CD14-positive monocyte (primary cell): ENCODE results near the gene HMGN3. TPM values are rescaled to one million over a fixed set of nuclear protein-coding genes. Genes with fewer than 3 reads are reported as not detected.

Experiments
- DNase-seq, 3 donors: peaks; one replicate each; pipeline ENCODE4 v3.0.0-alpha.2; 2011 to 2022
- H2AFZ ChIP-seq: 2 replicates; pipeline ENCODE4 v1.6.0; 2012; ENCODE audit warnings: mild to moderate bottlenecking, low read depth, low read length, inconsistent platforms; ENCODE audit not compliant: insufficient read depth, poor library complexity, severe bottlenecking
- H3K27ac ChIP-seq, 2 donors: 1 replicate in 1 of 2; 2 replicates in 1 of 2; pipeline ENCODE4 v1.5.1; 2012 to 2013; ENCODE audit warnings: low read length in 2 of 2, control low read depth in 1 of 2, inconsistent platforms in 1 of 2, low read depth in 1 of 2, mild to moderate bottlenecking in 1 of 2
- H3K27me3 ChIP-seq, 2 donors: one replicate each; pipeline versions ENCODE4 v1.6.0 to v1.6.1; 2011 to 2013; ENCODE audit warnings: low read length in 2 of 2; ENCODE audit not compliant: control insufficient read depth in 2 of 2, insufficient read depth in 2 of 2
- H3K36me3 ChIP-seq, 2 donors: replicated peaks in 1 of 2; 1 replicate in 1 of 2; 2 replicates in 1 of 2; pipeline versions ENCODE4 v1.5.1 to v1.6.1; 2012 to 2013; ENCODE audit warnings: low read length in 2 of 2, control low read depth in 1 of 2, inconsistent platforms in 1 of 2, mild to moderate bottlenecking in 1 of 2; ENCODE audit not compliant: insufficient read depth in 2 of 2, control insufficient read depth in 1 of 2
- H3K4me1 ChIP-seq, 2 donors: 1 replicate in 1 of 2; 2 replicates in 1 of 2; pipeline versions ENCODE4 v1.5.1 to v1.6.1; 2012 to 2013; ENCODE audit warnings: low read length in 2 of 2, control low read depth in 1 of 2, inconsistent platforms in 1 of 2, mild to moderate bottlenecking in 1 of 2, moderate library complexity in 1 of 2; ENCODE audit not compliant: insufficient read depth in 2 of 2, control insufficient read depth in 1 of 2
- H3K4me2 ChIP-seq: replicated peaks from 2 replicates; pipeline ENCODE3; 2012; ENCODE audit warnings: low read length, moderate library complexity, mild to moderate bottlenecking; ENCODE audit not compliant: poor library complexity, severe bottlenecking; ENCODE audit errors: extremely low read depth
- H3K4me3 ChIP-seq, 3 experiments: fragments of 200-600 bp in 1 of 3; sonication (generic) in 1 of 3; replicated peaks in 1 of 3; 1 replicate in 2 of 3; 2 replicates in 1 of 3; pipeline ENCODE4 v1.5.1; 2011 to 2013; ENCODE audit warnings: low read length in 3 of 3, mild to moderate bottlenecking in 3 of 3, control low read depth in 2 of 3, low read depth in 2 of 3, inconsistent platforms in 1 of 3, moderate library complexity in 1 of 3
- H3K79me2 ChIP-seq: 2 replicates; pipeline ENCODE4 v1.6.0; 2012; ENCODE audit warnings: mild to moderate bottlenecking, control low read depth, inconsistent platforms, low read length, moderate library complexity; ENCODE audit not compliant: insufficient read depth
- H3K9ac ChIP-seq: 2 replicates; pipeline ENCODE4 v1.6.0; 2017; ENCODE audit warnings: low read length, mild to moderate bottlenecking; ENCODE audit not compliant: insufficient read depth, poor library complexity, severe bottlenecking
- H3K9me3 ChIP-seq, 2 donors: replicated peaks in 1 of 2; 1 replicate in 1 of 2; 2 replicates in 1 of 2; pipeline versions ENCODE4 v1.5.1 to v1.6.1; 2012 to 2013; ENCODE audit warnings: low read length in 2 of 2, control low read depth in 1 of 2; ENCODE audit not compliant: control insufficient read depth in 1 of 2, insufficient read depth in 1 of 2
- H4K20me1 ChIP-seq: 2 replicates; pipeline ENCODE4 v1.6.0; 2012; ENCODE audit warnings: mild to moderate bottlenecking, low read length, control low read depth, moderate library complexity; ENCODE audit not compliant: insufficient read depth
- H3K27ac Mint-ChIP-seq, 7 donors: one replicate each; pipeline ENCODE4 v1.8.0; 2020; ENCODE audit warnings: mild to moderate bottlenecking in 7 of 7, mixed read lengths in 7 of 7, moderate library complexity in 6 of 7, inconsistent platforms in 2 of 7
- H3K27me3 Mint-ChIP-seq, 3 donors: one replicate each; pipeline ENCODE4 v1.8.0; 2021 to 2022; ENCODE audit warnings: low read depth in 3 of 3, mild to moderate bottlenecking in 3 of 3, mixed read lengths in 3 of 3, moderate library complexity in 3 of 3, inconsistent platforms in 1 of 3
- H3K36me3 Mint-ChIP-seq, 2 donors: one replicate each; pipeline ENCODE4 v1.8.0; 2020; ENCODE audit warnings: mixed read lengths in 2 of 2, inconsistent platforms in 1 of 2, mild to moderate bottlenecking in 1 of 2
- H3K4me1 Mint-ChIP-seq: one replicate; pipeline ENCODE4 v1.8.0; 2020; ENCODE audit warnings: mild to moderate bottlenecking, mixed read lengths
- H3K4me3 Mint-ChIP-seq, 2 donors: one replicate each; pipeline ENCODE4 v1.8.0; 2020; ENCODE audit warnings: mild to moderate bottlenecking in 2 of 2, mixed read lengths in 2 of 2, moderate library complexity in 1 of 2
- H3K9me3 Mint-ChIP-seq, 7 donors: one replicate each; pipeline ENCODE4 v1.8.0; 2020 to 2022; ENCODE audit warnings: mixed read lengths in 7 of 7, mild to moderate bottlenecking in 6 of 7, moderate library complexity in 6 of 7, inconsistent platforms in 2 of 7
- CTCF ChIP-seq: fragments of 200-600 bp; IDR thresholded peaks from one replicate; pipeline ENCODE4 v1.8.0; 2022; ENCODE audit warnings: antibody characterized with exemption, mild to moderate bottlenecking
- WGBS: methylation state at CpG from one replicate; pipeline ENCODE4 v1.1.5; 2013; ENCODE audit warnings: missing lambda C conversion rate; ENCODE audit not compliant: insufficient coverage; 5-methylcytosine and 5-hydroxymethylcytosine counted together
- intact Hi-C, 2 donors: fragments of 100-400 bp; cut with micrococcal nuclease; formaldehyde crosslinking; loops; one replicate each; pipeline versions ENCODE4 v1.15.0 to v1.15.1; 2023
- polyA plus RNA-seq, 3 donors: library from polyadenylated mRNA; depleted of rRNA in 1 of 3; unstranded in 2 of 3; stranded (reverse) in 1 of 3; fragments of 300-500 nt in 2 of 3; fragments of >200 nt in 1 of 3; fragmentation: Illumina TruSeq in 2 of 3; gene quantifications; 1 replicate in 2 of 3; 2 replicates in 1 of 3; pipeline ENCODE4 v1.2.3, GENCODE V29; 2012 to 2021

The HMGN3 gene
- polyA plus RNA-seq, 3 donors: 63.9 to 106 (median 84.4) TPM

DNA sequence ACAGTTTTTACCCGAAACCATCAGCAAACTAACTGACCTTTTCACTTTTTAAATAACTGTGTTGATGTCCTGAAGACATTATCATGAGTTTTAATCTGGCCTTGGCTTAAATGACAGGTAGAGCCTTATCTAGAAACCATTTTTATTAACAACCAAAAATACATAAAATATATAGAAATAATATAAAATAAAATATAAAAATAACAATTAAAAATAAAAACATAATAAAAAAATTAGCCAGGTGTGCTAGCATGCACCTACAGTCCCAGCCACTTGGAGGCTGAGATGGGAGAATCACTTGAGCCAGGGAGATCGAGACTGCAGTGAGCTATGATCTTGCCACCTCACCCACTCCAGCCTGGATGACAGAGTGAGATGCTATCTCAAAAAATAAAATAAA, 21.6 kb downstream of the HMGN3 start:
- WGBS: no CpG with 5 or more reads among the region's 2 CpGs
- intact Hi-C loops: no loop called here

GRCh38 chr6:79208816-79209215, 25.7 kb downstream of the HMGN3 start:
- Histone ChIP-seq H3K9ac (no peak overlapping the region), H3K4me1 (peaks cover 6 to 12% of the 10 kb centered on the region in 2 donors), H3K27ac (peak overlapping the region in 1 of 2 donors; percentile 67), H3K79me2 (no peaks in the 10 kb centered on the region), H3K27me3 (no peaks in the 10 kb centered on the region), H2AFZ (no peak overlapping the region), H4K20me1 (no peaks in the 10 kb centered on the region), H3K36me3 (peaks cover 11 to 36% of the 10 kb centered on the region in 2 donors), H3K4me3 (peak overlapping the region in 2 of 3 experiments; percentile 7 to 57), H3K4me2 (peak overlapping the region; percentile 48), H3K9me3 (no peaks in the 10 kb centered on the region)
- TF ChIP-seq CTCF: no peak
- intact Hi-C loops: no loop called here
- Mint-ChIP-seq H3K4me1 (peaks cover 22% of the 10 kb centered on the region), H3K27ac (peak overlapping the region in 4 of 7 donors; percentile 51 to 76 (median 65)), H3K4me3 (peak overlapping the region in 1 of 2 donors; percentile 75), H3K36me3 (peaks cover 40 to 42% of the 10 kb centered on the region in 2 donors), H3K9me3 (peaks cover 0 to 1% (median 0%) of the 10 kb centered on the region in 7 donors), H3K27me3 (no peaks in the 10 kb centered on the region)
- DNase-seq: peak in 2 of 3 donors; percentile 28 to 69

More for the DNA sequence above, 21.6 kb downstream of the HMGN3 start:
- peaks cover 0 to 35% of the 10 kb centered on the region in 2 donors for H3K36me3 ChIP-seq
- H3K79me2 ChIP-seq: peaks cover 21% of the 10 kb centered on the region
- Mint-ChIP-seq H3K27ac (no peak overlapping the region), H3K9me3 (peaks cover 0 to 2% (median 0%) of the 10 kb centered on the region in 7 donors), H3K36me3 (peaks cover 22 to 32% of the 10 kb centered on the region in 2 donors), H3K4me1 (peaks cover 22% of the 10 kb centered on the region), H3K4me3 (no peak overlapping the region), H3K27me3 (no peaks in the 10 kb centered on the region)
- peaks cover 5% of the 10 kb centered on the region for H4K20me1 ChIP-seq
- H2AFZ ChIP-seq: no peak overlapping the region
- H3K9me3 ChIP-seq: no peaks in the 10 kb centered on the region
- H3K4me3 ChIP-seq: no peak overlapping the region
- peaks cover 6 to 12% of the 10 kb centered on the region in 2 donors for H3K4me1 ChIP-seq
- no peak overlapping the region for H3K9ac ChIP-seq
- DNase-seq: no peak
- no peaks in the 10 kb centered on the region for H3K27me3 ChIP-seq
- H3K4me2 ChIP-seq: no peak overlapping the region
- no peak for TF ChIP-seq CTCF
- no peak overlapping the region for H3K27ac ChIP-seq
